Nucleus accumbens (tissue), 56 donors: ENCODE data around the gene KAZN.

ENCODE experiments used
- DNase-seq, 56 donors: peaks; one replicate each; lab custom pipeline; 2025; lab: John Stamatoyannopoulos, UW

Gene KAZN

GRCh38 chr1:15033264-15033663, 434.8 kb downstream of the KAZN start:
- DNase-seq, result no peak

DNA sequence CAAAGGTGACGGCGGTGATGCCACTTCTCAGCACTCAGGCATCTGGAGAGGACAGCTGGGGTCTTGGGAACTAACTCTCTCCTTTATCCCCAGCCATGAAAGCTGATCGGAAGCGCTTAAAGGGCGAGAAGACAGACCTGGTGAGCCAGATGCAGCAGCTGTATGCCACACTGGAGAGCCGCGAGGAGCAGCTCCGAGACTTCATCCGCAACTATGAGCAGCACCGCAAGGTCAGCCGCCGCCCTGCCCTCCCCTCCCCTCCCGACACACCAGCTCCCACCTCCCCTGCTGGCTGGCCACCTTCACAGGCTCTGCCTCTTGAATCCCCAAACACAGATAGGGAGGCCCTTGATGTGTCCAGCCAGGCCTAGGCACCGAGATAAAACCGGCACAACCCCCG, 436.2 kb downstream of the KAZN start:
- no peak for DNase-seq

- no peak for DNase-seq
These were observed 436.8 kb downstream of the KAZN start for GRCh38 chr1:15035236-15035635.

DNA sequence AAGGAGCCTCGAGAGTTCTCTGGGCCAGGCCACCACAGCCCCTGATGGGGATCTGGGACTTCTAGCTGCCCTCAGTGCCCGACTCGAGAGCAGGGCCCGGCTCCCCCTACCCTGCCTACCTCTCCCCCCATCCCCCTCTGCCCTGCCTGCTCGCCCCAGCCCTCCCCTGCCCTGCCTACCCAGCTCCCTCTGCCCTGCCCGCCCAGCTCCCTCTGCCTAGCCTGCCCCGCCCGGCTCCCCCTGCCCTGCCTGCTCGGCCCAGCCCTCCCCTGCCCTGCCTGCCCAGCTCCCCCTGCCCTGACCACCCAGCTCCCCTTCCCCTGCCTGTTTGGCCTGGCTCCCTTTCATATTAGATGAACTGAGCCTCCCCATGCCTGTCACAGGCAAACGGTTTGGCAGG, 437.6 kb downstream of the KAZN start:
- DNase-seq, result no peak

DNA sequence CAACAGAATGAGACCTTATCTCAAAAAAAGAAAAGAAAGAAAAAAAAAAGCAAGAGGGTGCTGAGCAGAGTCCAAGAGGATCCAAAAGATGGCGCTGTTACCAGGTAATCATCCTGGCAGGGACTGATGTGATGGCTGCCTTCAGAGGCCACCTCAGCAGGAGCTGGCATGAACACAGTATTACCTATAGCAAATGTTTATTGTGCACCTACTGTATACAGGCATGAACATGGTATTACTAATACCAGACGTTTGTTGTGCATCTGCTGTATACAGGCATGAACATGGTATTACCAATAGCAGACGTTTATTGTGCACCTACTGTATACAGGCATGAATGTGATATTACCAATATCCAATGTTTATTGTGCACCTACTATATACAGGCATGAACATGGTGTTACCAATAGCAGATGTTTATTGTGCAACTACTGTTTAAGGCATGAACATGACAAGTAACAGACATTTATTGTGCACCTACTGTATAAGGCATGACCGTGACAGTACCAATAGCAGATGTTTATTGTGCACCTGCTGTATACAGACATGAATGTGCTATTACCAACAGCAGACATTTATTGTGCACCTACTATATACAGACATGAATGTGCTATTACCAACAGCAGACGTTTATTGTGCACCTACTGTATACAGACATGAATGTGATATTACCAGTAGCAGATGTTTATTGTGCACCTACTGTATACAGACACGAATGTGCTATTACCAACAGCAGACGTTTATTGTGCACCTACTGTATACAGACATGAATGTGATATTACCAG, 439.9 kb downstream of the KAZN start:
- no peak for DNase-seq

GRCh38 chr1:15039017-15039648, 440.6 kb downstream of the KAZN start:
- no peak for DNase-seq

GRCh38 chr1:15039901-15040300, 441.4 kb downstream of the KAZN start:
- DNase-seq, result no peak

- peak in 2 of 56 donors; percentile 2 to 7 for DNase-seq
These were observed 442.2 kb downstream of the KAZN start for GRCh38 chr1:15040685-15041084.

DNA sequence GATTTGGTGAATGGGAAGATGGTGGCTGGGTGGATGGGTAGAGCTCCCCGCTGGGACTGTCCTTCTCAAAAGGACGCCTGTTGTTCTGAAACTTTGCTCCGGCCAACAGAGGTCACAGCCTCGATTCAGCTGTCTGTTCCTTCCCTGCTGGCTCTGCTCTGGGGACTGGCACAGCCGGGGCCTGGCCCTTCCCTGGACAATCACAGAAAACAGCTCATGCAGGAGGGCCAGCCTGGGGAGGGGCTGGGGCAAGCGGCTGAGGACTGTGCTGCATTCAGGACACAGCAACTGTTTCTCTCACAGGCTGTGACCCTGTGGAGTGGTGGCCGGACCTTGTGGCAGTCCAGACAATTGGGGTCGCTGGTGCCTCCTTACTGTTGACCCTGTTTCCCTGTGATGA, 444.4 kb downstream of the KAZN start:
- peak in 55 of 56 donors; percentile 18 to 95 (median 82) for DNase-seq

- DNase-seq, result peak in 1 of 56 donors; percentile 18
These were observed 445.4 kb downstream of the KAZN start for GRCh38 chr1:15043934-15044333.

DNA sequence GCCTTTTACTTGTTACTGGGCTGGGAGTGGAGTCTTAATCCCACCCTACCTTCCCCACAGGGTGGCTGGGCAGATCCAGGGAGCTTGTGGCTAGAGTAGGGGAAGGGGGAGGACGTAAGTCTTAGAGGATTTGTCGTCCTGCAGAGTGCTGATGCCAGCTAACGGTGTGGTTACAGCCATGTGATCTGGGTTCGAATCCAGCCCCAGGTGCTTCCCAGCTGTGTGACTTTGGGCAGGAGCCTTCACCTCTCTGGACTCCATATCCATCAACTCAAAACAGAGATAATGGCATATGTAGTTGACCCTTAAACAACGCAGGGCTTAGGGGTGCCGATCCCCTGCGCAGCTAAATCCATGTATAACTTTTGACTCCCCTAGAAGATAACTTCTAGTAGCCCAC, 446.6 kb downstream of the KAZN start:
- no peak for DNase-seq

DNA sequence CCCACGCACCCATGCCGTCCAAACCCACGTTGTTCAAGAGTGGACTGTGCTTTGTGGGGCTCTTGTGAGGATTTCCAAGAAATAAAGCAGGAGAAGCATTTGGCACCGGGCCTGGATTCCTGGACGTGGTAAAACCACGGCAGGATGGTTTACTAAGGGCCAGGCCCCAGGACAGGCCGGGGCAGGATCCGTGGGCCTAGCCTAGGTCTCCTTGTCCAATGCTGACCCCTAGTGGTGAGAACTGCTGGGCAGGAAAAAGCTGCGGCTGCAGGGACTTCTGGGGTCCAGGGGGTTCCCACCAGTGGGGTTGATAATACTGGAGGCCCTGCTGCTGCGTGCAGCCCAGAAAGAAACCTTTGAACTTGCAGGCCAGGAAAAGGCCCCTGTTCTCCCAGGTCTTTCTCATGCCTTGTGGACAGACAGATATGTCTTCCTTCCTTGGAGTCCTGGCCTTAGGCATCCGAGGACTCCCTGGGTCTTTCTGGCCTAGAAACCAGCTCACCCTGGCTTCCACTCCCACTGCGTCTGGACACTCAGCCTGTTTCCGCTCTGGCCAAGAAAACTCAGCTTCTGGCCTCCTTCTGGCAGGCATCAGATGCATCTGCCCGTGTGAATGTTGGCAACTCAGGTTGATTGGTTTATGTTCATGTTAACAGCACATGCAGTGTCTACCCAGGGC, 448.1 kb downstream of the KAZN start:
- peak in 51 of 56 donors; percentile 18 to 85 (median 66) for DNase-seq

DNA sequence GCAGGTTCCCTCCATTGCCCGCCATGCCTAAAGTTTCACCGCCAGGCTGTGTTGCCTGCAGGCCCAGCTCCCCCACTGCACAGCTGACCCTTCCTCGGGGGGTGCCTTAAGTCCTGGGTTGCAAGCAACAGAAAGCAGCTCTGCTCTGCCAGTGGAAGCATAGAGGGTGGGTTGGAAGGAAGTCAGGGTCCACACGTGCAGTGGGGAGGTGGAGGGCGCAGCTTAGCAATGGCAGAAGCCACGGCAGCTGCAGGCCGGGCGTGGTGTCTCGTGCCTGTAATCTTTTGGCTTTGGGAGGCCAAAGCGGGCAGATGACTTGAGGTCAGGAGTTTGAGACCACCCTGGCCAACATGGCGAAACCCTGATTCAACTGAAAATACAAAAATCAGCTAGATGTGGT, 448.8 kb downstream of the KAZN start:
- no peak for DNase-seq

GRCh38 chr1:15048437-15048980, 450.0 kb downstream of the KAZN start:
- DNase-seq, result no peak

GRCh38 chr1:15049067-15049466, 450.6 kb downstream of the KAZN start:
- DNase-seq, result no peak

GRCh38 chr1:15051882-15052528, 453.5 kb downstream of the KAZN start:
- DNase-seq, result no peak

- DNase-seq, result no peak
These were observed 454.7 kb downstream of the KAZN start for GRCh38 chr1:15053153-15053552.

DNA sequence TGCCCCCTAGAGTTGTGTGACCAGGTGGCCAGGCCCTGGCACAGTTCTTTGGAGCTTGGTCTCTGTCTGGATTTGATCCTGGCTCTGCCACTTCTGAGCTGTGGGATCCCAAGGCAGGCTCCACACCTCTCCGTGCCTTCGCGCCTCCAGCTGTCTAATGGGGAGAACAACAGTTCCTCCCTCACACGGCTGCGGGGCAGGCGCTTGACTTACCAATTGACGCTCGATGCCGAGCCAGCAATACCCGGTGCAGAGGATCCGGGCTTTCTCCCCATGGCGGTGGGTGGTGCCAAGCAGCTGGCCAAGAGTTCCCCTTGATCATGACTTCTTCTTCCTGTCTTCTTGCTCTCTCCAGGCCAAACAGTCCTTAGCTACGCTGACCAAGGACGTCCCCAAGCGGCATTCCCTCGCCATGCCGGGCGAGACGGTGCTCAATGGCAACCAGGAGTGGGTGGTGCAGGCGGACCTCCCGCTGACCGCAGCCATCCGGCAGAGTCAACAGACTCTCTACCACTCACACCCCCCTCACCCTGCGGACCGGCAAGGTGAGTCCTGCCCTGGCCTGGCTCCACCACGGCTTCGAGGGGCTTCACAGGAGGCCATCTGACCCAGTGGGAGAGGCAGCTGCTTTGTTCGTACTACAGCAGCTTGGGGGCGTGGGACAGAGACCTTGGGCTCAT, 457.4 kb downstream of the KAZN start:
- no peak for DNase-seq

DNA sequence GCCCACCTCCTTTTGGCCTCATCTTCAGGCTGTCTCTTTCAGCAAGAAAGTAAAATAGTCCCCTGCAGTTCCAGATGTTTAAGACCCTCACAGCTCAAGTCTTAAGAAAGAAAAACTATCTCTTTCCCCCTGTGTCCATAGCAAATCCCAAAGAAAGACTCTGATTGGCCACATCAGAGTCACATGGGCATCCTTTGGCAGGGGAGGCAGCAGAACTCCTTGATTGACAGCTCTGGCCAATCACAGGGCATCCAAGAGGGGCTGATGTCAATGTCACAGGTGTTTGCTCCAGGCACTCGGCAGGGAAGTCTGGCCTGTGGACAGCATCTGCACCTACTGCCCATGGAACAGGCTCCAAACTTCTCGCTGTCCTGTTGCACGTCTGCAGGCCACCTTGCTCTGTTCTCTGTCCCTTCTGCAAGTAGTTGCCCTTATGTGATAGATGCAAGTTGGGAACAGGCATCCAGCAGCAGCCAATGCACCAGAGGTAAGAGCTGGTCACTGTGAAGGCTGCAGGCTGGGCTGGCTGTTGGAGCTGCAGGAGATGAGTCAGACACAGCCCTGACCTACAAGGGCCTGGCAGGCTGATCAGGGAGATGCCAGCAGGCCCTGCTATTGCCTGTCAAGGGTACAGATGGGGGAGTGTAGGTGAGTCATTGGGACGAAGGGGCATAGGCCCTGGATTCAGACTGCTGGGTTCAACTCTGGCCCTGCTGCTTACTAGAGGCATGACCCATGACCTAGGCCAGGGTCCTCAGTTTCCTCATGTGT, 458.2 kb downstream of the KAZN start:
- DNase-seq, result no peak
